Osteoblast (primary cell): ENCODE data around the gene DHX16. TPM values are rescaled to one million over a fixed set of nuclear protein-coding genes. Genes with fewer than 3 reads are reported as not detected.
A peak's percentile ranks its signal among the peaks of the same experiment; 100 is the strongest.

Experiments used
- DNase-seq: peaks from one replicate; pipeline ENCODE4 v3.0.0; 2011; ENCODE audit warnings: low spot score, mixed read lengths; ENCODE audit not compliant: insufficient read length; ENCODE audit errors: missing footprints
- H2AFZ ChIP-seq: 2 replicates; pipeline ENCODE4 v1.6.0; 2011; ENCODE audit warnings: mild to moderate bottlenecking, low read length
- H3K27ac ChIP-seq: 2 replicates; pipeline ENCODE4 v1.5.1; 2011; ENCODE audit warnings: mild to moderate bottlenecking, low read depth, low read length, moderate library complexity
- H3K27me3 ChIP-seq: 2 replicates; pipeline ENCODE4 v1.6.0; 2012; ENCODE audit warnings: mild to moderate bottlenecking, control low read depth, inconsistent platforms, low read length, moderate library complexity; ENCODE audit not compliant: insufficient read depth
- H3K36me3 ChIP-seq: 2 replicates; pipeline ENCODE4 v1.5.1; 2011; ENCODE audit warnings: mild to moderate bottlenecking, low read length, control low read depth, moderate library complexity; ENCODE audit not compliant: insufficient read depth
- H3K4me1 ChIP-seq: 2 replicates; pipeline ENCODE4 v1.5.1; 2011; ENCODE audit warnings: mild to moderate bottlenecking, low read length, control low read depth, moderate library complexity; ENCODE audit not compliant: insufficient read depth
- H3K4me2 ChIP-seq: 2 replicates; pipeline ENCODE4 v1.6.0; 2011; ENCODE audit warnings: mild to moderate bottlenecking, low read length; ENCODE audit not compliant: insufficient read depth
- H3K4me3 ChIP-seq: fragments of 200-600 bp; sonication (generic); 3 replicates; pipeline ENCODE4 v1.5.1; 2012; ENCODE audit warnings: mild to moderate bottlenecking, low read length, inconsistent platforms; ENCODE audit not compliant: insufficient read depth
- H3K79me2 ChIP-seq: 2 replicates; pipeline ENCODE4 v1.6.0; 2012; ENCODE audit warnings: mild to moderate bottlenecking, low read length, control low read depth, inconsistent platforms; ENCODE audit not compliant: insufficient read depth
- H3K9me3 ChIP-seq: 2 replicates; pipeline ENCODE4 v1.5.1; 2011; ENCODE audit warnings: low read depth, low read length, control low read depth
- H4K20me1 ChIP-seq: 2 replicates; pipeline ENCODE4 v1.6.0; 2012; ENCODE audit warnings: mild to moderate bottlenecking, low read length, control low read depth; ENCODE audit not compliant: insufficient read depth
- CTCF ChIP-seq: IDR thresholded peaks from 2 replicates; pipeline ENCODE4 v1.5.1; 2011; ENCODE audit warnings: mild to moderate bottlenecking, low read depth, low read length, moderate library complexity; ENCODE audit errors: extremely low read depth
- total RNA-seq: library from RNA; depleted of rRNA; stranded (reverse); fragments of >200 nt; gene quantifications from 2 replicates; pipeline ENCODE4 v1.2.3, GENCODE V29; 2012

Gene DHX16
- total RNA-seq, 1 donor, result 26.1 TPM

GRCh38 chr6:30651143-30651542, 21.7 kb downstream of the DHX16 start:
- peaks cover 3% of the 10 kb centered on the region for H4K20me1 ChIP-seq
- no peak overlapping the region for H3K4me3 ChIP-seq
- peaks cover 9% of the 10 kb centered on the region for H3K4me1 ChIP-seq
- H3K9me3 ChIP-seq, result no peaks in the 10 kb centered on the region
- no peaks in the 10 kb centered on the region for H3K27me3 ChIP-seq
- no peak overlapping the region for H3K27ac ChIP-seq
- no peak overlapping the region for H3K4me2 ChIP-seq
- H3K36me3 ChIP-seq, result peaks cover 51% of the 10 kb centered on the region
- no peak overlapping the region for H2AFZ ChIP-seq
- TF ChIP-seq CTCF, result no peak
- peaks cover 27% of the 10 kb centered on the region for H3K79me2 ChIP-seq
- peak; percentile 38 for DNase-seq

- Histone ChIP-seq H3K79me2 (peaks cover 33% of the 10 kb centered on the region), H4K20me1 (peaks cover 3% of the 10 kb centered on the region), H2AFZ (peak overlapping the region; percentile 80), H3K27me3 (no peaks in the 10 kb centered on the region), H3K9me3 (no peaks in the 10 kb centered on the region), H3K4me2 (peak overlapping the region; percentile 73), H3K4me3 (peak overlapping the region; percentile 98), H3K27ac (peak overlapping the region; percentile 44), H3K4me1 (peaks cover 9% of the 10 kb centered on the region), H3K36me3 (peaks cover 24% of the 10 kb centered on the region)
- no peak for TF ChIP-seq CTCF
- DNase-seq, result peak; percentile 96
These were observed 25.3 kb downstream of the DHX16 start for GRCh38 chr6:30647242-30648116.

GRCh38 chr6:30646450-30647241, 26.2 kb downstream of the DHX16 start, which contains the start of gene C6orf136:
Gene C6orf136, plus strand, starts transcription at chr6:30647133. Its CDS starts 99 bp downstream, at chr6:30647232.
- Histone ChIP-seq H3K4me2 (peak within 1 kb of the TSS; percentile 73), H3K79me2 (peaks cover 33% of the 10 kb centered on the region), H2AFZ (peak within 1 kb of the TSS; percentile 80), H3K4me3 (peak within 1 kb of the TSS; percentile 98), H3K4me1 (peaks cover 9% of the 10 kb centered on the region), H3K27me3 (no peaks in the 10 kb centered on the region), H3K36me3 (peaks cover 21% of the 10 kb centered on the region), H4K20me1 (peaks cover 3% of the 10 kb centered on the region), H3K27ac (peak within 1 kb of the TSS; percentile 44), H3K9me3 (no peaks in the 10 kb centered on the region)
- no peak for TF ChIP-seq CTCF
- DNase-seq, result peak; percentile 99
